ENCODE data around the gene SMIM14. TPM values are rescaled to one million over a fixed set of nuclear protein-coding genes. Genes with fewer than 3 reads are reported as not detected.

Gene SMIM14
- total RNA-seq, 1 experiment from 2014 or later: 48.2 TPM

DNA sequence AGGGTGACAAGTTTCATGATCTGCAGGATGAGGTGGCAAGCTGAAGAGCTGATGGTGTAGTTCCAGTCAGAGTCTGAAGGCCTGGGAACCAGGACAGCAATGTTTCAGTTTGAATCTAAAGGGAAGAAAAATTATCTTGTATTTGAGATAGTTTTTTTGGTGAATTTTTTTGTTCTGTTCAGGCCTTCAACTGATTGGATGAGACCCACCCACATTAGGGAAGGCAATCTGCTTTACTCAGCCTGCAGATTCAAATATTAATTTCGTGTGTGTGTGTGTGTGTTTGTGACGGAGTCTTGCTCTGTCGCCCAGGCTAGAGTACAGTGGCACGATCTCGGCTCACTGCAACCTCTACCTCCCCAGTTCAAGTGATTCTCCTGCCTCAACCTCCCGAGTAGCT, 22.1 kb upstream of the SMIM14 start:
- in situ Hi-C loops (cut with HindIII; ENCODE audit: low pct_unique_long_range_greater_than_20kb, low sequenced_read_pairs) (no loop called here), intact Hi-C loops (cut with micrococcal nuclease; ENCODE audit: unreplicated experiment) (no loop called here)
- no TSS peak for BruUV-seq (replicated peaks)
- POLR2A ChIA-PET: no interaction called here
- no peak overlapping the region for H3K27ac ChIP-seq (ENCODE audit: low read length)
- DNase-seq (ENCODE audit: low read depth, low spot score): no peak
- no peaks in the 10 kb centered on the region for H3K9me3 ChIP-seq (ENCODE audit: control insufficient read depth, insufficient read depth, low read depth, low read length)
- no peak overlapping the region for H3K4me3 ChIP-seq (ENCODE audit: low read depth in 2 of 2, low read length in 2 of 2)
- ATAC-seq: no peak
- no peaks in the 10 kb centered on the region for H3K4me1 ChIP-seq (ENCODE audit: control insufficient read depth, insufficient read depth, low read length)
- CTCF ChIA-PET: no interaction called here
- TF ChIP-seq, protein P1, sequence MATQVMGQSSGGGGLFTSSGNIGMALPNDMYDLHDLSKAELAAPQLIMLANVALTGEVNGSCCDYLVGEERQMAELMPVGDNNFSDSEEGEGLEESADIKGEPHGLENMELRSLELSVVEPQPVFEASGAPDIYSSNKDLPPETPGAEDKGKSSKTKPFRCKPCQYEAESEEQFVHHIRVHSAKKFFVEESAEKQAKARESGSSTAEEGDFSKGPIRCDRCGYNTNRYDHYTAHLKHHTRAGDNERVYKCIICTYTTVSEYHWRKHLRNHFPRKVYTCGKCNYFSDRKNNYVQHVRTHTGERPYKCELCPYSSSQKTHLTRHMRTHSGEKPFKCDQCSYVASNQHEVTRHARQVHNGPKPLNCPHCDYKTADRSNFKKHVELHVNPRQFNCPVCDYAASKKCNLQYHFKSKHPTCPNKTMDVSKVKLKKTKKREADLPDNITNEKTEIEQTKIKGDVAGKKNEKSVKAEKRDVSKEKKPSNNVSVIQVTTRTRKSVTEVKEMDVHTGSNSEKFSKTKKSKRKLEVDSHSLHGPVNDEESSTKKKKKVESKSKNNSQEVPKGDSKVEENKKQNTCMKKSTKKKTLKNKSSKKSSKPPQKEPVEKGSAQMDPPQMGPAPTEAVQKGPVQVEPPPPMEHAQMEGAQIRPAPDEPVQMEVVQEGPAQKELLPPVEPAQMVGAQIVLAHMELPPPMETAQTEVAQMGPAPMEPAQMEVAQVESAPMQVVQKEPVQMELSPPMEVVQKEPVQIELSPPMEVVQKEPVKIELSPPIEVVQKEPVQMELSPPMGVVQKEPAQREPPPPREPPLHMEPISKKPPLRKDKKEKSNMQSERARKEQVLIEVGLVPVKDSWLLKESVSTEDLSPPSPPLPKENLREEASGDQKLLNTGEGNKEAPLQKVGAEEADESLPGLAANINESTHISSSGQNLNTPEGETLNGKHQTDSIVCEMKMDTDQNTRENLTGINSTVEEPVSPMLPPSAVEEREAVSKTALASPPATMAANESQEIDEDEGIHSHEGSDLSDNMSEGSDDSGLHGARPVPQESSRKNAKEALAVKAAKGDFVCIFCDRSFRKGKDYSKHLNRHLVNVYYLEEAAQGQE (IDR thresholded peaks at IDR 0.05; ENCODE audit: insufficient read depth in 1 of 2, low read depth in 2 of 2, low read length in 1 of 2): no peak
- no peak for TF ChIP-seq SIN3A (IDR thresholded peaks at IDR 0.05; ENCODE audit: borderline replicate concordance, insufficient read depth, low read depth, low read length)
- no peak for TF ChIP-seq POLR2AphosphoS5 (IDR thresholded peaks at IDR 0.05; ENCODE audit: low read depth, low read length)
- TF ChIP-seq TCF7L2 (IDR thresholded peaks at IDR 0.05; ENCODE audit: low read depth, low read length): no peak
- TF ChIP-seq, protein P2, sequence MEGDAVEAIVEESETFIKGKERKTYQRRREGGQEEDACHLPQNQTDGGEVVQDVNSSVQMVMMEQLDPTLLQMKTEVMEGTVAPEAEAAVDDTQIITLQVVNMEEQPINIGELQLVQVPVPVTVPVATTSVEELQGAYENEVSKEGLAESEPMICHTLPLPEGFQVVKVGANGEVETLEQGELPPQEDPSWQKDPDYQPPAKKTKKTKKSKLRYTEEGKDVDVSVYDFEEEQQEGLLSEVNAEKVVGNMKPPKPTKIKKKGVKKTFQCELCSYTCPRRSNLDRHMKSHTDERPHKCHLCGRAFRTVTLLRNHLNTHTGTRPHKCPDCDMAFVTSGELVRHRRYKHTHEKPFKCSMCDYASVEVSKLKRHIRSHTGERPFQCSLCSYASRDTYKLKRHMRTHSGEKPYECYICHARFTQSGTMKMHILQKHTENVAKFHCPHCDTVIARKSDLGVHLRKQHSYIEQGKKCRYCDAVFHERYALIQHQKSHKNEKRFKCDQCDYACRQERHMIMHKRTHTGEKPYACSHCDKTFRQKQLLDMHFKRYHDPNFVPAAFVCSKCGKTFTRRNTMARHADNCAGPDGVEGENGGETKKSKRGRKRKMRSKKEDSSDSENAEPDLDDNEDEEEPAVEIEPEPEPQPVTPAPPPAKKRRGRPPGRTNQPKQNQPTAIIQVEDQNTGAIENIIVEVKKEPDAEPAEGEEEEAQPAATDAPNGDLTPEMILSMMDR (IDR thresholded peaks at IDR 0.05): no peak
- H3K27me3 ChIP-seq (ENCODE audit: control insufficient read depth, insufficient read depth, low read length): no peaks in the 10 kb centered on the region
- no peaks in the 10 kb centered on the region for H3K36me3 ChIP-seq (ENCODE audit: control insufficient read depth, insufficient read depth, low read length)

DNA sequence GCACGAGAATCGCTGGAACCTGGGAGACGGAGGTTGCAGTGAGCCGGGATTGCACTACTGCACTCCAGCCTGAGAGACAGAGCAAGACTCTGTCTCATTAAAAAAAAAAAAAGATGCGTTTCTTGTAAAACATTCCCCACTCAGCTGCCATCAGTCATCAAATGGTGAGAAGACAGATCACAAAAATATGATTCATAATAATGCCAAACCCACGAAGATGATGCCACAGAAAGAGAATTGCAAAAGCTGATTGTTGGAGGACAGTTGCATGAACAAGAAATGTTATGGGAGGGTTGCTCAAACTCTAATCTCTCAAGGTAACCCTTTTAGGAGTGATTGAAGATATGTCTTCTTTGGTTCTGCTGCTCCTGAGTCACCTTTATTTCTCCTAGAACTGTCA, 21.4 kb upstream of the SMIM14 start:
- CTCF ChIA-PET: no interaction called here
- POLR2A ChIA-PET: no interaction called here
- intact Hi-C loops (cut with micrococcal nuclease; ENCODE audit: unreplicated experiment): no loop called here
- no peaks in the 10 kb centered on the region for H3K27me3 ChIP-seq (ENCODE audit: control insufficient read depth, insufficient read depth, low read length)
- no TSS peak for BruUV-seq (replicated peaks)
- H3K27ac ChIP-seq (ENCODE audit: low read length): no peak overlapping the region
- no peaks in the 10 kb centered on the region for H3K36me3 ChIP-seq (ENCODE audit: control insufficient read depth, insufficient read depth, low read length)
- TF ChIP-seq, protein P2 (IDR thresholded peaks at IDR 0.05): no peak
- TF ChIP-seq TCF7L2 (IDR thresholded peaks at IDR 0.05; ENCODE audit: low read depth, low read length) (no peak), POLR2AphosphoS5 (IDR thresholded peaks at IDR 0.05; ENCODE audit: low read depth, low read length) (no peak)
- no peak for DNase-seq (ENCODE audit: low read depth, low spot score)
- ATAC-seq: no peak
- no peak overlapping the region for H3K4me3 ChIP-seq (ENCODE audit: low read depth in 2 of 2, low read length in 2 of 2)
- H3K9me3 ChIP-seq (ENCODE audit: control insufficient read depth, insufficient read depth, low read depth, low read length): no peaks in the 10 kb centered on the region
- in situ Hi-C loops (cut with HindIII; ENCODE audit: low pct_unique_long_range_greater_than_20kb, low sequenced_read_pairs): no loop called here
- no peaks in the 10 kb centered on the region for H3K4me1 ChIP-seq (ENCODE audit: control insufficient read depth, insufficient read depth, low read length)
